Measurements from ENCODE around the gene AUTS2. TPM values are rescaled to one million over a fixed set of nuclear protein-coding genes. Genes with fewer than 3 reads are reported as not detected.

The AUTS2 gene
- total and polyA plus RNA-seq, 4 donors, result 4.9 to 24.4 (median 7.0) TPM

DNA sequence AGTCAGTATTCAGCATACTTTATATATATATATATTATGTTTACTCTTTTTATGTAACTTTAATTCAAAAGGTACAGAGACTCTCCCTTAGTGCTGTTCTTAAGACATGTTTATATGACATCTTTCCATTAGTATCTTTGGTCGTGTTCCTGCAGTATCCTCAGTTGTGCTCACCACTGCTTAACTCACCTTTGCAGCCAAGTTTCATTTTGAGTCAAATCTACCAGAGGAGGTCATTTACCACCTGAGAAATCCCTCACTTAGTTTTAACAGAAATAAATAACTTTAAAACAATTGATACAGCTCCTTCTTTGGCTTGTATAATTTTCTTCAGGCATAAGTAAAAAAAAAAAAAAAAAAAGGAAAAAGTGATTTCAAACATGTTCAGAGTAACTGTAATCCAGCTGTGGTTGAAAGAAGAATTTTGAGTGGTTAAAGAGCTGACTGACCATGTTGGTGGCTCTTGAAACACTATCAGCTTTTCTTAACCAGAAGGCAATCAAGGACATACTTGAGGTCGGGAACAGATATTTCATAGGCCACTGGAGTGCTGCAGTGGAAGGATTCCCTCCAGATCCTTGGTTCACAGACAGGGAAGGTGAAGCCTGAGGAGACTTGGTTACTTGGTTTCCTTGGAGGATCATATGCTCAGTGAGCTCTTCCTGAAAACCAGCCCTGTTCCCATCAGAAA lies 116.8 kb downstream of the AUTS2 start:
- peaks cover 0 to 7% (median 0%) of the 10 kb centered on the region in 4 donors for H3K27me3 ChIP-seq (ENCODE audit: control insufficient read depth in 4 of 4, insufficient read depth in 4 of 4, low read length in 3 of 4)
- DNase-seq (ENCODE audit: low spot score), result no peak
- H3K4me3 ChIP-seq (ENCODE audit: low read depth in 1 of 3, low read length in 3 of 3), result no peak overlapping the region
- no peaks in the 10 kb centered on the region for H3K36me3 ChIP-seq (ENCODE audit: control insufficient read depth in 4 of 4, insufficient read depth in 3 of 4, low read depth in 1 of 4, low read length in 3 of 4)
- TF ChIP-seq, protein P1, sequence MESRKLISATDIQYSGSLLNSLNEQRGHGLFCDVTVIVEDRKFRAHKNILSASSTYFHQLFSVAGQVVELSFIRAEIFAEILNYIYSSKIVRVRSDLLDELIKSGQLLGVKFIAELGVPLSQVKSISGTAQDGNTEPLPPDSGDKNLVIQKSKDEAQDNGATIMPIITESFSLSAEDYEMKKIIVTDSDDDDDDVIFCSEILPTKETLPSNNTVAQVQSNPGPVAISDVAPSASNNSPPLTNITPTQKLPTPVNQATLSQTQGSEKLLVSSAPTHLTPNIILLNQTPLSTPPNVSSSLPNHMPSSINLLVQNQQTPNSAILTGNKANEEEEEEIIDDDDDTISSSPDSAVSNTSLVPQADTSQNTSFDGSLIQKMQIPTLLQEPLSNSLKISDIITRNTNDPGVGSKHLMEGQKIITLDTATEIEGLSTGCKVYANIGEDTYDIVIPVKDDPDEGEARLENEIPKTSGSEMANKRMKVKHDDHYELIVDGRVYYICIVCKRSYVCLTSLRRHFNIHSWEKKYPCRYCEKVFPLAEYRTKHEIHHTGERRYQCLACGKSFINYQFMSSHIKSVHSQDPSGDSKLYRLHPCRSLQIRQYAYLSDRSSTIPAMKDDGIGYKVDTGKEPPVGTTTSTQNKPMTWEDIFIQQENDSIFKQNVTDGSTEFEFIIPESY (IDR thresholded peaks at IDR 0.05), result no peak
- no peak for TF ChIP-seq SP1 (IDR thresholded peaks at IDR 0.05)
- no peak for TF ChIP-seq GABPA (IDR thresholded peaks at IDR 0.05 in 1 of 2, conservative IDR thresholded peaks at IDR 0.05 in 1 of 2)
- TF ChIP-seq NR2F2 (IDR thresholded peaks at IDR 0.05), result no peak
- TF ChIP-seq, protein P2, sequence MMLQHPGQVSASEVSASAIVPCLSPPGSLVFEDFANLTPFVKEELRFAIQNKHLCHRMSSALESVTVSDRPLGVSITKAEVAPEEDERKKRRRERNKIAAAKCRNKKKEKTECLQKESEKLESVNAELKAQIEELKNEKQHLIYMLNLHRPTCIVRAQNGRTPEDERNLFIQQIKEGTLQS (IDR thresholded peaks at IDR 0.05), result no peak
- H3K9me3 ChIP-seq (ENCODE audit: control insufficient read depth in 4 of 4, low read length in 3 of 4), result no peaks in the 10 kb centered on the region
- H3K27ac ChIP-seq (ENCODE audit: low read depth in 1 of 2, low read length in 2 of 2), result no peak overlapping the region
- no peaks in the 10 kb centered on the region for H3K4me1 ChIP-seq (ENCODE audit: control insufficient read depth in 4 of 4, insufficient read depth in 4 of 4, low read length in 3 of 4)
- H3K9ac ChIP-seq (ENCODE audit: low read depth in 1 of 2, low read length in 2 of 2), result no peak overlapping the region
- WGBS, result 86% methylated on average over 2 of the region's 2 CpGs

DNA sequence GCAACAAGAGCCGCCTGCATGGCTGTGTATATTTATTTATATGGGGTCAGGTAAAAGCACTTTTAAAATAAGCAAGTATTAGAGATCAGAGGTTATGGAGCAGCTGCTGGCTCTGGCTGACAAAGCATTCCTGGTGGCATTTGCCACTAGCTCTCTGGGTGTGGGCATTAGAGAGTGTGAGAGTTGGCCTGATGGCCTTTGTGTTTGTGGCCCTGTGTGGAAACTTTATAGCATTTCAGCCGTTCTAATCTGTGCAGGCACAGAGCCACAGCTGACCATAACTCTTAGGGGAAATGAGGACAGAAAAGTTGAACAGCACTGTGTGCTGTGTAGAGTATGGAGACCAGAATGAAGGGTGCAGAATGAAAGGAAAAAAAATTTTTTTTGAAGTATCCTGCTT lies 118.9 kb downstream of the AUTS2 start:
- Histone ChIP-seq H3K36me3 (ENCODE audit: control insufficient read depth in 4 of 4, insufficient read depth in 3 of 4, low read depth in 1 of 4, low read length in 3 of 4) (no peaks in the 10 kb centered on the region), H3K27me3 (ENCODE audit: control insufficient read depth in 4 of 4, insufficient read depth in 4 of 4, low read length in 3 of 4) (peaks cover 0 to 1% (median 0%) of the 10 kb centered on the region in 4 donors), H3K9ac (ENCODE audit: low read depth in 1 of 2, low read length in 2 of 2) (no peak overlapping the region), H3K4me1 (ENCODE audit: control insufficient read depth in 4 of 4, insufficient read depth in 4 of 4, low read length in 3 of 4) (no peaks in the 10 kb centered on the region), H3K4me3 (ENCODE audit: low read depth in 1 of 3, low read length in 3 of 3) (no peak overlapping the region), H3K9me3 (ENCODE audit: control insufficient read depth in 4 of 4, low read length in 3 of 4) (no peaks in the 10 kb centered on the region), H3K27ac (ENCODE audit: low read depth in 1 of 2, low read length in 2 of 2) (no peak overlapping the region)
- no peak for TF ChIP-seq JUND (IDR thresholded peaks at IDR 0.05)
- TF ChIP-seq NR2F2 (IDR thresholded peaks at IDR 0.05), result peak; percentile 43
- WGBS, result 33% methylated on average over 2 of the region's 2 CpGs
- DNase-seq (ENCODE audit: low spot score), result no peak

DNA sequence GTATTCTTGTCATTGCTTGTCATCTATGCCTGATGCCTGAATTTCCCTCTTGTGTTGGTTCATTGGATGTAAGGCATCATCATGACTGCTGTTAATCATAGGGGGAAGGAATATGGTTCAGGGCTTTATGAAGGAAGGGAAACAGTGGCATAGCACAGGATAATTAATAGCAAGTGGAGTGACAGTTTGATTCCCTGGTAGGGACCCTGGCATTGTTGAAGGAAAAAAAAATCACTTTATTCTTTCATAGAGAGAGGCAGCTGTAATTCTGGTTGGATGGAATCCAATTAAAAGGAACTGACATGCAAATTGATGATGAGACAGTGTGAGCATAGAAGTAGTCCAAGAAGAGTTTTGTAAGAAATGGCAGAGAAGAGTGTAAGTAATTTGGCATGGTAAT lies 121.4 kb downstream of the AUTS2 start:
- H3K4me3 ChIP-seq (ENCODE audit: low read depth in 1 of 3, low read length in 3 of 3), result no peak overlapping the region
- no peak overlapping the region for H3K9ac ChIP-seq (ENCODE audit: low read depth in 1 of 2, low read length in 2 of 2)
- H3K9me3 ChIP-seq (ENCODE audit: control insufficient read depth in 4 of 4, low read length in 3 of 4), result no peaks in the 10 kb centered on the region
- H3K4me1 ChIP-seq (ENCODE audit: control insufficient read depth in 4 of 4, insufficient read depth in 4 of 4, low read length in 3 of 4), result no peaks in the 10 kb centered on the region
- no peaks in the 10 kb centered on the region for H3K36me3 ChIP-seq (ENCODE audit: control insufficient read depth in 4 of 4, insufficient read depth in 3 of 4, low read depth in 1 of 4, low read length in 3 of 4)
- H3K27me3 ChIP-seq (ENCODE audit: control insufficient read depth in 4 of 4, insufficient read depth in 4 of 4, low read length in 3 of 4), result no peaks in the 10 kb centered on the region
- H3K27ac ChIP-seq (ENCODE audit: low read depth in 1 of 2, low read length in 2 of 2), result no peak overlapping the region
- DNase-seq (ENCODE audit: low spot score), result no peak
- TF ChIP-seq GABPA (IDR thresholded peaks at IDR 0.05 in 1 of 2, conservative IDR thresholded peaks at IDR 0.05 in 1 of 2), result no peak
- TF ChIP-seq NR2F2 (IDR thresholded peaks at IDR 0.05), result no peak
- TF ChIP-seq, protein P1 (IDR thresholded peaks at IDR 0.05), result no peak
- no peak for TF ChIP-seq JUND (IDR thresholded peaks at IDR 0.05)
- TF ChIP-seq, protein P3, sequence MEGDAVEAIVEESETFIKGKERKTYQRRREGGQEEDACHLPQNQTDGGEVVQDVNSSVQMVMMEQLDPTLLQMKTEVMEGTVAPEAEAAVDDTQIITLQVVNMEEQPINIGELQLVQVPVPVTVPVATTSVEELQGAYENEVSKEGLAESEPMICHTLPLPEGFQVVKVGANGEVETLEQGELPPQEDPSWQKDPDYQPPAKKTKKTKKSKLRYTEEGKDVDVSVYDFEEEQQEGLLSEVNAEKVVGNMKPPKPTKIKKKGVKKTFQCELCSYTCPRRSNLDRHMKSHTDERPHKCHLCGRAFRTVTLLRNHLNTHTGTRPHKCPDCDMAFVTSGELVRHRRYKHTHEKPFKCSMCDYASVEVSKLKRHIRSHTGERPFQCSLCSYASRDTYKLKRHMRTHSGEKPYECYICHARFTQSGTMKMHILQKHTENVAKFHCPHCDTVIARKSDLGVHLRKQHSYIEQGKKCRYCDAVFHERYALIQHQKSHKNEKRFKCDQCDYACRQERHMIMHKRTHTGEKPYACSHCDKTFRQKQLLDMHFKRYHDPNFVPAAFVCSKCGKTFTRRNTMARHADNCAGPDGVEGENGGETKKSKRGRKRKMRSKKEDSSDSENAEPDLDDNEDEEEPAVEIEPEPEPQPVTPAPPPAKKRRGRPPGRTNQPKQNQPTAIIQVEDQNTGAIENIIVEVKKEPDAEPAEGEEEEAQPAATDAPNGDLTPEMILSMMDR (IDR thresholded peaks at IDR 0.05; ENCODE audit: low read depth, low read length, missing input control), result no peak
- TF ChIP-seq FOXA1 (IDR thresholded peaks at IDR 0.05), result no peak
- TF ChIP-seq, protein P4, sequence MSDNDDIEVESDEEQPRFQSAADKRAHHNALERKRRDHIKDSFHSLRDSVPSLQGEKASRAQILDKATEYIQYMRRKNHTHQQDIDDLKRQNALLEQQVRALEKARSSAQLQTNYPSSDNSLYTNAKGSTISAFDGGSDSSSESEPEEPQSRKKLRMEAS (IDR thresholded peaks at IDR 0.05), result no peak
- TF ChIP-seq YY1 (IDR thresholded peaks at IDR 0.05), result no peak
- no peak for TF ChIP-seq HNF4G (IDR thresholded peaks at IDR 0.05)
- no peak for TF ChIP-seq RXRA (IDR thresholded peaks at IDR 0.05)
- no peak for TF ChIP-seq RAD21 (IDR thresholded peaks at IDR 0.05)
- TF ChIP-seq, protein P5, sequence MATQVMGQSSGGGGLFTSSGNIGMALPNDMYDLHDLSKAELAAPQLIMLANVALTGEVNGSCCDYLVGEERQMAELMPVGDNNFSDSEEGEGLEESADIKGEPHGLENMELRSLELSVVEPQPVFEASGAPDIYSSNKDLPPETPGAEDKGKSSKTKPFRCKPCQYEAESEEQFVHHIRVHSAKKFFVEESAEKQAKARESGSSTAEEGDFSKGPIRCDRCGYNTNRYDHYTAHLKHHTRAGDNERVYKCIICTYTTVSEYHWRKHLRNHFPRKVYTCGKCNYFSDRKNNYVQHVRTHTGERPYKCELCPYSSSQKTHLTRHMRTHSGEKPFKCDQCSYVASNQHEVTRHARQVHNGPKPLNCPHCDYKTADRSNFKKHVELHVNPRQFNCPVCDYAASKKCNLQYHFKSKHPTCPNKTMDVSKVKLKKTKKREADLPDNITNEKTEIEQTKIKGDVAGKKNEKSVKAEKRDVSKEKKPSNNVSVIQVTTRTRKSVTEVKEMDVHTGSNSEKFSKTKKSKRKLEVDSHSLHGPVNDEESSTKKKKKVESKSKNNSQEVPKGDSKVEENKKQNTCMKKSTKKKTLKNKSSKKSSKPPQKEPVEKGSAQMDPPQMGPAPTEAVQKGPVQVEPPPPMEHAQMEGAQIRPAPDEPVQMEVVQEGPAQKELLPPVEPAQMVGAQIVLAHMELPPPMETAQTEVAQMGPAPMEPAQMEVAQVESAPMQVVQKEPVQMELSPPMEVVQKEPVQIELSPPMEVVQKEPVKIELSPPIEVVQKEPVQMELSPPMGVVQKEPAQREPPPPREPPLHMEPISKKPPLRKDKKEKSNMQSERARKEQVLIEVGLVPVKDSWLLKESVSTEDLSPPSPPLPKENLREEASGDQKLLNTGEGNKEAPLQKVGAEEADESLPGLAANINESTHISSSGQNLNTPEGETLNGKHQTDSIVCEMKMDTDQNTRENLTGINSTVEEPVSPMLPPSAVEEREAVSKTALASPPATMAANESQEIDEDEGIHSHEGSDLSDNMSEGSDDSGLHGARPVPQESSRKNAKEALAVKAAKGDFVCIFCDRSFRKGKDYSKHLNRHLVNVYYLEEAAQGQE (IDR thresholded peaks at IDR 0.05), result no peak
- TF ChIP-seq HNF4A (conservative IDR thresholded peaks at IDR 0.05), result no peak
- TF ChIP-seq, protein P2 (IDR thresholded peaks at IDR 0.05), result no peak
- TF ChIP-seq EGR1 (IDR thresholded peaks at IDR 0.05; ENCODE audit: low read depth in 2 of 2), result no peak
- no peak for TF ChIP-seq TAF1 (conservative IDR thresholded peaks at IDR 0.05)
- no peak for TF ChIP-seq SP1 (IDR thresholded peaks at IDR 0.05)
